HG03457 (cell line): ENCODE results near the gene C1QTNF6.

Source experiments
- ATAC-seq: cut with Tn5 transposase; IDR thresholded peaks from one replicate; pipeline ENCODE4 v1.9.1; 2021; ENCODE audit warnings: moderate number of reproducible peaks; ENCODE audit not compliant: unreplicated experiment

The C1QTNF6 gene

DNA sequence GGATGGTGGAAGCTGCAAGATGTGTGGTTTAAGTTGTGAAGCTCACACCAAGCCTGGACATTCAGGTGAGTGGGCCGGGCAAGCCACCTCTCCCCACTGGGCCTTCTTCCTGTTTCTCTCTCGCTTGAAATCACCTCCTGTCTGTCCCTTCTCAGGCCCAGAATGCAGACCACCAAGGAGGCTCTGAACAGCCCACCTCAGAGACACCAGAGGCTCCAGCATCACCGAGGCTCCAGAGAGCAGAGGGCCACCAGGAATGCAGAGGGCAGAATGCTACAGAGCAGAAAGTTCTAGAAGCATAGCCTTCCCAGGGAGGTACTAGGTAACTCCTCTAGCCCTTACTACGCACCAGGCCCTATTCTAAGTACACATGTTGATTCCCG lies 23.6 kb downstream of the C1QTNF6 start:
- ATAC-seq: no peak

DNA sequence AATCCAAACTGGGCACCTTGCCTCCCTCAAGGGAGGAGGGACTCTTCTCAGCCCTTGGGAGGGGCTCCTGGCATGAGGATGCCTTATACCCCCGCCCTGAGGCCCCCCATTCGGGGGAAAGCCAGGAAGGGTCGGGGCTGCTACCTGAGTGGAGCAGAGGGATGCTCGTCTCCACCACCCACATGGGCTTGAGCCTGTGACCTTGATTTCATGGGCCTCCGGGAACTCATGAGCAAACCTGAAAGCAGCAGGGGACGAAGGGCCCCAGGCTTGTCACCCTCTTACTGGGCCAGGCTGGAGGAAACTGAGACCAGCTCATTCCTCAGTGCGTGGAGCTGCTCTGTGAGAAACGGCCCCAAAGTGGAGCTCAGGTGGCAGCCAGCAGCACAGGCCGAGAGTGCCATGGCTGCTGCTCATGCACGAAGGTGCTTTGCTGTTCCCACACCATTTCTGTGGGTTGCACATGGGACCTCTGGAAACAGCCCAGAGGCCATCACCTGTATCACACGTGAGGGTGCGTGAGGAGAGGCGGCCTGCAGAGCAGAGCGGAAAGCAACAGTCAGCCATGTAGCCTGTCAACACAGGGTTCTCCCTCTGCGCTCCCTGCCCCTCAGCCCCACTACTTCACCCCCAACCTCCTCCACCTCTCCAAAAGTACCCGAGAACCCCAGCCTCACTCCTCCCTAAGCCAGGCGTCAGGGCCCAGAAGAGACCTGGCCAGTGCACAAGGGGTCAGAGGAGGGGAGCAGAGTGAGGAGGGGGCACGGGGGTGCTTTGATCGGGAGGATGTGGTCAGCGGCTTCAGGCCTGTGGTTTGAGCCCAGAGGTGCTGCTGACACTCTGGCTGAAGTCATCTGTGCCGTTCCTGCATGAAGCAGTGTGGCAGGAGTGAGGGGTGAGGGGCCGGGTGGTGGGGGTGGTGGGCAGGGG lies 24.2 kb downstream of the C1QTNF6 start:
- ATAC-seq: no peak

DNA sequence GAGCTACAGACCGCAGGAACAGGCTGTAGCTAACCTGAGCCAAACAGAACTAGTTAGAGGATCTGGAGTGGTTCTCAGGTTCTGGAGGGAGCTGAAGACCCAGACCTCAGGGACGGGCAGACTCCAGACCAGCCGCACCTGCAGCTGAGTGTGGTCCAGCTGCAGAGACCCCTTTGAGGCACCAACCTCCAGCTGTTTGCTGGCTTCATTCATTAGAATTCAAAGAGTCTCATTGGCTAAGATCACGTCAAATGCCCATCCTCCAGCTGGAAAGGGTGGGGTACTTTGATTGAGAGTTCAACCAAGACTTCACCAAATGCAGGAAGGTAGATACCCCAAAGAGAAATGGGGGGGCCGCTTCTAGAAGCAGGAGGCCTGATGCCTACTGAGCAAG lies 25.0 kb downstream of the C1QTNF6 start:
- ATAC-seq: no peak

DNA sequence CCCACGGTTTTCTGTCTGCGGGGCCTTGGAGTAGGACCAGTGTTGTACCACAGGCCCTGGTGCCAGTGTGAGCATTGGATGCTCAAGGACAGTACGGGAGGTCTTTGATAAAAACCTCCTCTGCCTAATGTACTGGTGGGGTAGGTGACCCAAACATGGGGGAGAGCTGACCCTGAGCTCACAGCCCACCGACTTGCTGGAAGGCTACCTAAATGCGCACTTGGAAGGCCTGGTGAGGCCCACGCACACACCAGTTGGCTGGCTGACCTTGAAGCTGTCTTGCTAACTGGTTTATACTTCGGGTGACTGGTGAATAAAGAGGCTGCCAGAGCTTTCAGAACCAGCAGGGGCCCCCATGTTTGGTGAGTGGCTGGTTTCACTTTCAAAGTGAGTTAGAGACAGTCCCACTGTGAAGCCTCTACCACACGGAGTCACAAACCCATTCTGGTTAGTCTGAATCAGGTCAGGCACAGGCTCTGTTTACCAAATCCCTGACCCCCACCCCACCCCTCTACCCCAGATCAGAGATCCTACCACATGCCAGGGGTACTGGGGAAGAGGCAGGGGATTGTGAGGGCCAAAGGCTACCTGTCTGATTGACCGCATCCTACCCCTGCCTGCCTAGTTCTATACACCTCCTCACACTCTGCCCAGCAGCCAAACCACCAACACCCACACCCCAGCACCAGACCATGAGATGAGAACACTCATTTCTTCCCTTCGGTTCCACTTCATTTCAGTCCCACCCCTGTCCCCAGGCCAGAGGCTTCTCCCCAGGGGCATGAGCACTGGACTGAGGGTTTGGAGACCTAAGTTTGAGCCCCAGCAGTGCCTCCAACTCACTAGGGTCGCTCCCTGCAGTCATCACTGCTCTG lies 25.6 kb downstream of the C1QTNF6 start:
- ATAC-seq: peak; percentile 36

DNA sequence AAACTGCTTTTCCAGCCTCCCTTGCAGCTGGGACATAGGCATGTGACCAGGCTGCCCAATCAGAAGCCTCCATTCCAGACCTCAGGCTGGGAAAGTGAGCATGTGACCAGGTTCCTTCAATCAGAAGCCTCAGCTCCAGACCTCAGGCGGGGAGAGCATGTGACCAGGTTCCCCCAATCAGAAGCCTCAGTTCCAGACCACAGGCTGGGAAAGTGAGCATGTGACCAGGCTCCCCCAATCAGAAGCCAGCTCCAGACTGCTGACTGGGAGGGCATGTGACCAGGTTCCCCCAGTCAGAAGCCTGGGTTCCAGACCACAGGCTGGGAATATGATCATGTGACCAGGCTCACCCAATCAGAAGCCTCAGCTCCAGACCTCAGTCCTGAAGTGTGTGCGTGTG lies 26.6 kb downstream of the C1QTNF6 start:
- no peak for ATAC-seq

DNA sequence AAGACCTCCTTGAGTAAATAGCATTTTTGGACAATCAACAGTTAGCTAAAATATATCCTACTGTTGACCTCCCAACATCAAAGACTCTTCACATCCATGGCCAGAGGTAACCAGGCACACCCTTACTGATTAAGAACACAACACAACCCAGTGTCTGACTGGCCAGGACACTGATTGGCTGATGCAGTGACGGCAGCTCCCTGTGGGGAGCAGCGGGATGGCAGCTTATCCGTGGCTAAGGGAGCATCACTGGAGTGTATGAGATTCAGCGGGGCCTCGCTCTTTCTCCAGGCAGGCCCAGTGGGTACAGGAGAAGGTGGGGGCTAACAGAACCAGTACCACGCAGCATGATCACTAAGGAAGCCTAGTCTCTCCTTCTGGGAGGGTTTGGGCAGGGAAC lies 28.0 kb downstream of the C1QTNF6 start:
- ATAC-seq: no peak

DNA sequence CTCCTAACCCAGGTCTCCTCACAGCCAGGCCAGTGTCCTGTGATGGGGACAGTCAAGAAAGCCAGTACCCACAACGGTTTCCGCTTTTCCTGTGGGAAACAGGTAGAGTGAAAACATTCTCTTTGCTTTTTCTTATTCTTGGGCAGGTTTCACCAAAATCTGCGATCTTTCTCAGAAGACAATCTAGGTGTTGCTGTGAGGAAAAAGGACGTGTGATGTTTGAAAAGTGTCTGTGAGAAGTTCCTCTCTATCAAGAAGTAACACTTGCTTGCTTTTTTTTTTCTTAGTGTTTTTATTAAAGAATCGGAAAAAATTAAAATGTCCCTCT lies 29.1 kb downstream of the C1QTNF6 start:
- ATAC-seq: no peak

DNA sequence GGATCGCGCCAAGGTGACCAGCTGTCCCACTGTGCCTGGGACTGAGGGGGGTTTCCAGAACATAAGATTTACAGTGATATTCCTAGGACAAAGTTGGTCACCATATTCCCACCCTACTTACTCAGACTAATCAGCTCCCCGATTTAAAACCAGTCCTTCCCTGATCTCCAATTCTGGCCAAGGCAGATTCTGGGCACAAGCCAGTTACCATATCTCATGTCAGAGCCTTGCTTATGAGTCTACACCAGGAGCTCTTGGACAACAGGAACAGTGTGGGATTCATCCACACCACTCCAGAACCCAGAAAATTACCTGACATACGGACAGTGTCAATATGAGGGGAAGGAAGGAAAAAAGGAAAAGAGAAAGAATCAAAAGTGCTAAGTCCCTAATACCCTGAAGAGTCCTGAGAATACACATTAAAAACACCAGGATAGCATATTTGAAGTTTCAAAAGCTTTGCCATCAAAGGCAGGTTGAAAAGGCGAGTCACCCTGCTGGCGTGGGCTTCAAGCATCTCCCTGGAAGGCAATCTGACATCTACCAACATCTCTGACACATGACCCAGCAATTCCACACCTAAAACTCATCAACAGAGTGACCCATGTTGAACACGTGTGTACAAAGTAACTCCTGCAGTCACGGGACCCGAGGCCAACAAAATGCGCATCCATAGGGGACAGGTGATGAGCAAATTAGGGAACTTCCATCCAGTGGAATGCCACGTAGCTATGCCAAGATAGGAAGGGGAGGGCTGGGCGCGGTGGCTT lies 30.3 kb downstream of the C1QTNF6 start:
- ATAC-seq: no peak

DNA sequence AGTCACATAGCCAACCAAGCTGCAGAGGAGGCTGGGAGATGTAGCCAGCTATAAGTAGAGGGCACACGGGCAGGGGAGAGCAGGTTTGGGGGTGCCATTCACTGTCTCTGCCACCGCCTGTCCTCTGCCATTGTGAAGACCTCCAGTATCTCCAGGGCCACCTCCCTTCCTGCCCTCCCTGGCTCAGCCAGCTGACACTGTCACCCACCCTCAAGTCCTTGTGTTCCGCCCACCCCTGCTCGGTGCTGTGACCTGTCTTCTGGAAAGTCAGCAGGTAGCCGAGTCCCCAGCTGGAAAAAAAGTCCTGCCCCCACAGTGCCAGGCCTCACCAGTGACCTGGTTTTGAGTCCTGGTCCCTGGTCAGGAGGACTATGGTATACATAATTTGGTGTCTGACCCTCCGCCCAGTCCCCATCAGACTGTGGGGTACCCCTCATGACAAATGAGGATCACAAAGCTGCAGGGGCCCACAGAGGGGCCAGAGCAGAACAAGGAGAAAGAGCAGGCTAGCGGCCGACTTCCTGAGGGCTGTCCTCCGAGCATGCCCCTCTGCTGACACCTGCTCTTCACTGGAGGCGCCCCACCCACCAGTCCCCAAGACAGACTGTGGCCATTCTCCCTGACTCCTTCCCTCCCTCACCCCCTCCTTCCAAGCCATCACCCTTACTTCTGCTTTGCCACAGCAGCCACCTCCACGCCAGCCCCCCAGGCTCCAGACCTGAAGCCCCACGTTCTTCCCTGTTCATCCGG lies 31.2 kb downstream of the C1QTNF6 start:
- no peak for ATAC-seq

DNA sequence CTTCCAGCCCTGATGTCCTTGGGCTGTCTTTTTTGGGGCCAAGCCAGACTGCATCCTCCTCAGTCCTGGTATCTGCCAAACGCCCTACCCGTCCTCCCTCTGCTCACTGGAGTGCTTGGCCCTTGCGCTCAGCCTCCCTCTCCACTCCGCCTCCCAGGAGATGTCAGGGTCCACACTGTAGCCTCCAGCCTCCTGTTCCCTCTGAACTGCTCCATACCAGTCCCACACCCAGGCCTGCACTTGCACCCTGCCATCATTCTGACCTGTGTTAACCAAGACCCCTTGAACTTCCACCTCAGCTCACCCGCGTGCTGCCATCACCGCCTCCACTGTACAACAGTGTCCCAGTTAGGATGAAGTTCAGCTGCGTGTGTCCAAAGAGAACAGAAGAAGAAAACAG lies 32.1 kb downstream of the C1QTNF6 start:
- no peak for ATAC-seq

DNA sequence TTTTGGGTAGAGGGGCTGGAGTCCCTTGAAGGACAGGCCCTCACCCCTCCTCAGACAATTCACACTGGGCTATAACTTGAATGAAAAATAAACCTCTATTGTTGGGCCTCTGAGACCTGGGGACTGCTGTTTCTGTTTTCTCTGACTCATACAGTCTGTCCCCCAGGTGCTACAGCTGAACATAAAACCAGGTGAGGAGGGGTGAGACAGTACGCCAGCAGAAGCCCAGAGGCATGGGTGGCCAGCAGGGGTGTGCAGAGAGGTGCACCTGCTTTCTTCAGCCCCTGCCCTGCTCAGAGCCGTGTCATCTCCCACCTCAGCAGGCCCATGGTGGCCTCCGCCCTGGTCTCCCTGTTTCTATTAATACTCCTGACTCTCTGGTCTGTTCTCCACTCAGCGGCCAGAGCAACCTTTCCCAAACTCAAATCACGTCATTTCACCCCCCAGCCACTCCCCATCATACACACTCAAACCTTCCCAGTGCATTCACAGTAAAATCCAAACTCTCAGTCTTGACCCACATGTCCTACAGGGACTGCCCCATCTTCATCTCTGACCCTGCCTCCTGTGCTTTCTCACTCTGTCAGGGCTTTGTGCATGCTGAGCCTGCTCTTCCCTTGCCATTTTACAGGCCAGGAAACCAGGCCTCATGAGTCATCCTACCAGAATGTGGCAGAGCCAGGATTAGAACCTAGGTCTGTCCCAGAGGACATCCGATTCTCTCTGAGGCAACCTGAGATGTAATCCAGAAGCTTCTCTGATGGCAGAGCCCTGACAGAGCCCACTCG lies 32.9 kb downstream of the C1QTNF6 start:
- no peak for ATAC-seq

DNA sequence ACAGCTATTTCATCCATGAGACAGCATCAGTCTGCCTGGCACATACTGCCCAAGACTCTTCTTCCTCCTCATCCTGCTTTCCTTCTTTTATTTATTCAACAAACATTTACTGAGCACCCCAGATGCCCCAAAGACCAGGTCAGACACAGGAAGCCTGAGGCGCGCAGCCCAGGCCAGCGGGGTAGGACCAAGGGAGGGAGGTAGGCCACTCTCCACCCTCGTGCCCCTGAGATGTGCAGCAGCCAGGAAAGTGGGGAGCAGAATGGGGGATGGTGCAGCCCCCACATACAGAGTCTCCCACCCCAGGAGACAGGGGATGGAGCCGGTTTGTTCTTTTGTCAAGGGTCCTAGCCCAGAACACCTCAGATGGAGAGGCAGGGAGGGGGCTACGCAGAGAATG lies 34.1 kb downstream of the C1QTNF6 start:
- ATAC-seq: no peak

DNA sequence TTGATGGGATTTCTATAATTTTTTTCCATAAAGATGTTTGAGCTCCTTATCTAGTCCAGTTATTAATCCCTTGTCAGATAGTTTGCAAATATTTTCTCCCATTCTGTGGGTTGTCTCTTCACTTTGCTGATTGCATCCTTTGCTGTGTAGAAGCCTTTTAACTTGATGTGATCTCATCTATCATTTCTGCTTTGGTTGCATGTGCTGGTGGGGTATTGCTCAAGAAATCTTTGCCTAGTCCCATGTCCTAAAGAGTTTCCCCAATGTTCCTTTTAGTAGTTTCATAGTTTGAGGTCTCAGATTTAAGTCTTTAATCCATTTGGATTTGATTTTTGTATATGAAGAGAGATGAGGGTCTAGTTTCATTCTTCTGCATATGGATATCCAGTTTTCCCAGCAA lies 36.6 kb downstream of the C1QTNF6 start:
- no peak for ATAC-seq

DNA sequence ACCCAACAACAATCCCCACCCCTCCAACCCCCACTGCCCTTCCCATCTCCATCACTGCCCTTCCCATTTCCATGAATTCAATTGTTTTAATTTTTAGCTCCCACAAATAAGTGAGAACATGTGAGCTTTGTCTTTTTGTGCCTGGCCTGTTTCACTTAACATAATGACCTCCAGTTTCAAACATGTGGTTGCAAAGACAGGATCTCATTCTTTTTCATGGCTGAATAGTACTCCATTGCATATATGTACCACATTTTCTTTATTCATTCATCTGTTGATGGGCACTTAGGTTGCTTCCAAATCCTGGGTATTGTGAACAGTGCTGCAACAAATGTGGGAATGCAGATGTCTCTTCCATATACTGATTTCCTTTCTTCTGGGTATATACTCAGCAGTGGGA lies 37.3 kb downstream of the C1QTNF6 start:
- no peak for ATAC-seq

DNA sequence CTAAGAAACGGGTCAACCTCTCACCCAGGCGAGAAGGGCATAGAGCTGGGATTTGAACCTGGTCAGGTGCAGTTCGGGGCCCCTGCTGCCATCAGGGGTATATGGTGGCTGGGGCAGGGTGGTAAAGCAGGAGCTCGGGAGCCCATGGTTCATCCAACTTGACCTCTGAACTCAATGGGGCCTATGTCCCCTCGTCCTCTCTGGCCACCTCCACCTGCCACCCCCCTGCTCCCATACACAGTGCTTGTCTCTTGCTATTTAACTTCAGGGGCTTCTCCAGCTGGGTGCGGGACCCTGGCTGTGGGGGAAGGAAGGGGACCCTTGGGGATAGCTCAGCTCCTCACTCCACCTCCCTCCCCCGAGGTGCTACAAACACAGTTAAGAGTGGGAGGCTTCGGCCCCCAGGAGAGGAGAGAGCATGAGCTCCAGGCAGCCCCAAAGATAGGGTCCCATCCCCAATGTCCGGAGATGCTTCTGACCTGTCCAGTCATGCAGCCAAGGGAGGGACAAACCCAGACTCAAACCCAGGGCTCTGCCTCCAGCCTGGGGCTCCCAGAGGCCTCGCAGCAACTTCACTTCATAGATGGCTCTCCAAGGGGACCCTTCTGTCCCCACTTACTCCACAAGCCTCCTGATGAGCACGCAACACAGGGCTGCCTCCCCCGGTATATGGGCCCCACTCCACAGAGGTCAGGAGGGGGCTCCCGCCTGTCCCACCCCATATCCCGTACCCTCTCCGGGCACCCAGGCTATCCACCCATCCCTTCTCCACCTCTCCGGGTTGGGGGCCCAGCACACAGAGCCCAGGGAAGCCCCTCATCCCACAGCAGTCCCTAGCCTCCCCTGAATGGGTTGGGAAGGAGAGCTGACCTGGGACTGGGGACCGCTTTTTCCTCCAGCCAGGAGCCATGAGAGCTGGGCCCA lies 39.0 kb downstream of the C1QTNF6 start:
- ATAC-seq: no peak

DNA sequence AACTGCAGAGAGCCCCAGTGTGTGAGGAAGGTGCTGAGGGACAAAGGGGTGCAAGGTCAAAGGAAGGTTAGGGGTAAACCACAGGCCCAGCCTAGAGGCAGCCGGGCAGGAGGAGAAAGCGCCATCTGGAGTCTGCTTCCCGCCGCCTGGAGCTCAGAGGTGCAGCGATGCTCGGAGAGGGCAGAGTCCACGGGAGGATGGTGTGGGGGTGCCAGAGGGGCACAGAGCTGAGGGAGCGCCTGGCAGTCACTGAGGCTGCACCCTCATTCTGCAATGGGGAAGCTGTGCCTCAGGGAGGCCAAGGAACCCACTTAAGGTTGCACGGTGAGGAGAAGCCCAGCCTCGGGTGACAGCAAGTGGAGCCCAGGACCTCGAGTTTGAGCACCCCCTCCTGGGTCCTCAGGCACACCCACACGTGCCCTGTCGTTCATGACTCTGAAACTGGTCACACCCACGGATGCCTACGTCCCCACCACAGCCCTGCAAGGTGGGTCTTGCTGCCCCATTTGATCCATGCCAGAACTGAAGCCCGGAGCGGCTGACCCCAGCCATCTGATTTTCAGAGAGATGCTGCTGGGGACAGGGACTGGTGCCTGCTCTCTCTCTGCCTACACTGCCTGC lies 39.9 kb downstream of the C1QTNF6 start:
- ATAC-seq: no peak

DNA sequence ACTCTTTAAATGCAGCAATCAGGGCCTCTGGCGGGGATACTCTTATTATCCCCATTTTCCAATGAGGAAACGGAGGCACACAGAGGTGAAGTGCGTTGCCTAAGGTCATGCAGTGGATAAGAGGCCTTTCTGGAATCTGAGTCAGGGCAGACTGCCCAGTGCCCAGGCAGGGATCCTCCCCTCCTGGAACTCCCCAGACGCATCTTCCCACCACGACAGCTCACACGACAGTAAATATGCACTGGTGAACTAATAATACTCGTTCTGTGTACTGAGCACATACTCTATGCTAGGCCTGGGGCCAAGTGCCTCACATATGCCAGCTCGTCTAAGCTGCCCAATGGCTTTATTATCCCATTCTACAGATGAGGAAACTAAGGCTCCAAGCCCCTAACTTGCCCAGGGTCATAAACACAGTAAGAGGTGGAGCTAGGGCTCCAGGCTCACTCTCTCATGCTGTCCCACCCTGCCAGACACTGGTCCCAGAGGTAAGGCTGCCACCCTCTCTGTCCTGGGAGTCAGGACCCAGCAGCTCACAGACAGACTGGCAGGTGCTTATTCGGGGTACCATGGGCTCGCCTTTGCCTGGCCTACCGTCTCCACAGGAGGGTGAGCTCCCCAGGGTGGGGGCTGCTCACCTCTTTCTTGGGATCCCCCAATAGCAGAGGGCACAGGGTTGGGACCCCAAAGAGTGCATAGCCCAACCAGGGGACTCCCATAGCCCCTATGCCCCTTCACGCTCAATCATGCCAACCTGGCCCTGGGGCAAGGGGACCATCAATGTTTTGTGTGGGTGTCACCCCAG lies 40.7 kb downstream of the C1QTNF6 start:
- ATAC-seq: no peak
